ENCODE data around the gene TRMT44. TPM values are rescaled to one million over a fixed set of nuclear protein-coding genes. Genes with fewer than 3 reads are reported as not detected.

The TRMT44 gene
- total RNA-seq, 2 donors from 2014 or later: 10.5 to 11.4 TPM

- TF ChIP-seq, protein P1, sequence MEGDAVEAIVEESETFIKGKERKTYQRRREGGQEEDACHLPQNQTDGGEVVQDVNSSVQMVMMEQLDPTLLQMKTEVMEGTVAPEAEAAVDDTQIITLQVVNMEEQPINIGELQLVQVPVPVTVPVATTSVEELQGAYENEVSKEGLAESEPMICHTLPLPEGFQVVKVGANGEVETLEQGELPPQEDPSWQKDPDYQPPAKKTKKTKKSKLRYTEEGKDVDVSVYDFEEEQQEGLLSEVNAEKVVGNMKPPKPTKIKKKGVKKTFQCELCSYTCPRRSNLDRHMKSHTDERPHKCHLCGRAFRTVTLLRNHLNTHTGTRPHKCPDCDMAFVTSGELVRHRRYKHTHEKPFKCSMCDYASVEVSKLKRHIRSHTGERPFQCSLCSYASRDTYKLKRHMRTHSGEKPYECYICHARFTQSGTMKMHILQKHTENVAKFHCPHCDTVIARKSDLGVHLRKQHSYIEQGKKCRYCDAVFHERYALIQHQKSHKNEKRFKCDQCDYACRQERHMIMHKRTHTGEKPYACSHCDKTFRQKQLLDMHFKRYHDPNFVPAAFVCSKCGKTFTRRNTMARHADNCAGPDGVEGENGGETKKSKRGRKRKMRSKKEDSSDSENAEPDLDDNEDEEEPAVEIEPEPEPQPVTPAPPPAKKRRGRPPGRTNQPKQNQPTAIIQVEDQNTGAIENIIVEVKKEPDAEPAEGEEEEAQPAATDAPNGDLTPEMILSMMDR (IDR thresholded peaks at IDR 0.05): no peak
- Histone ChIP-seq H3K27me3 (no peaks in the 10 kb centered on the region), H3K27ac (peak overlapping the region; percentile 86 to 93)
Measured at GRCh38 chr4:8438743-8439142, 1.8 kb upstream of the TRMT44 start.

DNA sequence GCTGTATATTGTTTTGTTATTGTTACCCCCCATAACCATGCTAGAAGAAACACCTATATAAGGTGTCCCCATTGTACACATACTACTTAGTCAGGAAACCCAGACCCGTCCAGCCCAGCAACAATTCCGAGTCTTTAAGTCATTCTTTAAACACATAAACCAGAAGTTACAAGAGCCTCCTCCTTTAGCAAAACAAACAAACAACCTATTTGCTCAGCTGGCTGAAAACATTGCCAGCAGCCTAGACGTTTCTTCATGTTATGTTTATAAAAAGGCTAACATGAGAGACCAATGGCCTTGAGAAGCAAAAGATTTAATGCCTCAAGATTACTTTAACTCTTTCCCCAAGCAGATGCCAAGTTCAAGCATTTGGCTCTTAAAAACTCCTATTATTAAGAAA lies 1.4 kb upstream of the TRMT44 start:
- no peak for DNase-seq (ENCODE audit: low spot score)
- TF ChIP-seq, protein P1 (IDR thresholded peaks at IDR 0.05): no peak
- Histone ChIP-seq H3K36me3 (no peaks in the 10 kb centered on the region), H3K4me1 (peaks cover 0 to 80% of the 10 kb centered on the region in 2 donors), H3K27ac (peak overlapping the region; percentile 86 to 93), H3K9me3 (no peaks in the 10 kb centered on the region), H3K27me3 (no peaks in the 10 kb centered on the region), H3K4me3 (no peak overlapping the region)

More at GRCh38 chr4:8438743-8439142, 1.8 kb upstream of the TRMT44 start:
- Histone ChIP-seq H3K4me3 (no peak overlapping the region), H3K36me3 (no peaks in the 10 kb centered on the region), H3K4me1 (peaks cover 0 to 76% of the 10 kb centered on the region in 2 donors), H3K9me3 (no peaks in the 10 kb centered on the region)
- DNase-seq (ENCODE audit: low spot score): no peak

DNA sequence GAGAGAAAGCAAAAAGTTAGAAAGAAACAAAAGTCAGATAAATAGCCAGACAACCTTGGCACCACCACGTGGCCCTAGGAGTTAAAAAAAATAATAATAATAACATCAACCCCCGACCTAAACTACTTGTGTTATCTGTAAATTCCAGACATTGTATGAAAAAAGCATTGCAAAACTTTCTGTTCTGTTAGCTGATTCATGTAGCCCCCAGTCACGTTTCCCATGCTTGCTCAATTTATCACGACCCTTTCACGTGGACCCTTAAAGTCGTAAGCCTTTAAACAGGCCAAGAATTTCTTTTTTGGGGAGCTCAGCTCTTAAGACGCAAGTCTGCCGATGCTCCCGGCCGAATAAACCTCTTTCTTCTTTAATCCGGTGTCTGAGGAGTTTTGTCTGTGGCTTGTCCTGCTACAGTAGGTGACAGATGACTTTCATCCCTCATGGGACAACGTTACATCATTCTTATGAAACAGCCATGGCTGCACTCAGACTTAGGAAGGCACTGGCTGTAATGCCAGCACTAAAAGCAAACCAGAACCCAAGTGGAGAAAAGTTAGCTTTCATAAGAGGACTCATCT lies 574 bp upstream of the TRMT44 start:
- H3K4me3 ChIP-seq: peak overlapping the region; percentile 96 to 97
- DNase-seq (ENCODE audit: low spot score): peak; percentile 64
- H3K27me3 ChIP-seq: no peaks in the 10 kb centered on the region
- H3K4me1 ChIP-seq: peaks cover 0 to 75% of the 10 kb centered on the region in 2 donors
- H3K27ac ChIP-seq: peak overlapping the region; percentile 86 to 93
- TF ChIP-seq, protein P1 (IDR thresholded peaks at IDR 0.05): no peak
- no peaks in the 10 kb centered on the region for H3K9me3 ChIP-seq
- no peaks in the 10 kb centered on the region for H3K36me3 ChIP-seq

DNA sequence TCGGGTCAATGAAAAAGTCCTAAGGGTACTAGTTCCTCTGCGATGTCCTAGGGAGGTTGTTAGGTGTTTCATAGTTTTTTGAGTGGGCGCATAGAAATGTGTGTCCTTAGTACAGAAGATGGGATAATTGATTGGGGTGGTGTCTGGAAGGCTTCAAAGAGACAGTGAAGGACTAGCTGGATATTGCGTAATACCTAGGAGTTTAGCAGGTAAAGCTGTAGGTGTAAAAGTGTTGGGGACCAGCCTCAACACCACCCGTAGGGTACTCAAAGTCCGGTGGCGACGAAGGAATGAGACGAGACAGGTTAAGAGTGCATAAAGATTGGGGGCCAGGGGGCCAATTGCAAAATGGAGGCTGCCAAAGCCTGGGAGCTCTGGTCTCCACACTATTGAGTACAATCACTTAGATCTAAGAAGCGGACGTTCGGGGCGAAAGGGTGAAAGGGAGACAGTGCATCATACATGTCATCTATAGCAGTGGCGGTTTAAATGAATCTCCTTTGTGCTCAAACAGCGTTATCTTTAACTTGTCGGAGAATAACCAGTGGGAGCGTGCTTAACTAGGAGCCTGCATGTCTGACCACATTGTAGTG lies 1.0 kb downstream of the TRMT44 start:
- H3K4me1 ChIP-seq: peaks cover 0 to 61% of the 10 kb centered on the region in 2 donors
- H3K27ac ChIP-seq: peak overlapping the region in 1 of 2 donors; percentile 93

DNA sequence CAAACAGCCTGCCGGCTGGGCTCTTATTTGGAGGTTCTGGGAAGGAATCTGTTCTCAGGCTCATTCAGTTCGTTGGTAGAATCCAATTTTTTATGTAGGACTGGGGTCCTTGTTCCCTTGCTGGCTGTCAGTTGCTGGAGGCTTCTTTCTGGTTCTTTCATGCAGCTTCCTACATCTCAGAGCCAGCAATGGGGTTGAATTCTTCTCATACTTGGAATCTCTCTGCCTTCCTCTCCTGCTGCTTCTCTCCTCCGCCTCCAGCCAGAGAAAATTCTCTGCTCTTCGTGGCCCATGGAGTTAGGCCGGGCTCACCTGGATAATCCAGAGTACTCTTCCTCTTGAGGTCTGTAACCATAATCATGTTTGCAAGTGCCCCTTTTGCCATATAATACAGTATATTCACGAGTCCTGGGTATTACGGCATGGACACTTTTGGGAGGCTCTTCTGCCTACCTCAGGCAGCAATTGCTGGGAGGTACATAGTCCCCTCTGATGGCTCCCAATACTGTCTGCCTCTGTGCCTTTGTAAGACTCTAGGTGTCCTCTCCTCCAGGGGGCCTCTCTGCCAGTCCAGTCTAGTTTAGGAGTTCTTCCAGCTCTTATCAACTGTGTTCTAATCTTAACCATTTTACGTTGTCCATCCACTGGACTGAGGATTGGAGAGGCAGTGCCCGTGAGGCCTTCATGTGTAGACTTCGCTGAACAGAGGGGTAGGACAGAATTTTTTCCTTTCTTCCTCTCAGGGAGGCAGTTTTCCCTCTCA lies 2.2 kb downstream of the TRMT44 start:
- TF ChIP-seq, protein P1 (IDR thresholded peaks at IDR 0.05): no peak
- no peak for DNase-seq (ENCODE audit: low spot score)
- Histone ChIP-seq H3K4me3 (no peak overlapping the region), H3K27me3 (no peaks in the 10 kb centered on the region), H3K9me3 (no peaks in the 10 kb centered on the region), H3K4me1 (peaks cover 0 to 53% of the 10 kb centered on the region in 2 donors), H3K36me3 (peaks cover 6% of the 10 kb centered on the region), H3K27ac (peak overlapping the region in 1 of 2 donors; percentile 8)

More for the DNA sequence above, 1.0 kb downstream of the TRMT44 start:
- no peaks in the 10 kb centered on the region for H3K9me3 ChIP-seq
- no peaks in the 10 kb centered on the region for H3K27me3 ChIP-seq
- no peak for DNase-seq (ENCODE audit: low spot score)
- TF ChIP-seq, protein P1 (IDR thresholded peaks at IDR 0.05): no peak
- no peaks in the 10 kb centered on the region for H3K36me3 ChIP-seq
- H3K4me3 ChIP-seq: peak overlapping the region; percentile 96 to 97

Measured in right atrium auricular region (tissue), 2 donors.